Activated CD8-positive, alpha-beta memory T cell treated with anti-CD3 and anti-CD28 coated beads, Interleukin-2, amount 50 U/mL, for 48 hours (primary cell): ENCODE measurements around the gene APH1A.
A peak's percentile ranks its signal among the peaks of the same experiment; 100 is the strongest.
"Not testable (repeated sequence)": the region's sequence is repeated elsewhere in the genome, so short reads cannot be mapped to it uniquely, and the experiment has no call there.

Source experiments
- DNase-seq: peaks from one replicate; pipeline ENCODE4 v3.0.0-alpha.2; 2020

The APH1A gene

DNA sequence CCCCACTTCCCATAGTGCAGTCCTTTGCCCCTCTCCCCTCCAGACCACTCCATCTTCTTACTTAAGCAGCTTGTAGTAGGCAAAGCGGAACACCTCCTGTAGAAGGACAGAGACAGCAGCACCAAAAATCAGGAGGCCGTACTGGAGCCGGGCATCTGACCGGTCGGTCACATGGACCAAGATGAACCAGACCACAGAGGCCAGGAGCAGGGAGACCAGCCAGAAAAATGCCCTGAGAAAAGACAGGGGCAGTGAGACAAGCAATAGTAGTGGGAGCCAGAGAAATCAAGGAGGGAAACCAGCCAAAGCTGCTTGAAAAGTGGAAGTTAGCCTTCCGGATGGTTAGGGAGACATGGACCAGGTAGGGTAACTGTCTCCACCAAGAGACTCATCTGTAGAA lies 920 bp downstream of the APH1A start:
- DNase-seq, result no peak

DNA sequence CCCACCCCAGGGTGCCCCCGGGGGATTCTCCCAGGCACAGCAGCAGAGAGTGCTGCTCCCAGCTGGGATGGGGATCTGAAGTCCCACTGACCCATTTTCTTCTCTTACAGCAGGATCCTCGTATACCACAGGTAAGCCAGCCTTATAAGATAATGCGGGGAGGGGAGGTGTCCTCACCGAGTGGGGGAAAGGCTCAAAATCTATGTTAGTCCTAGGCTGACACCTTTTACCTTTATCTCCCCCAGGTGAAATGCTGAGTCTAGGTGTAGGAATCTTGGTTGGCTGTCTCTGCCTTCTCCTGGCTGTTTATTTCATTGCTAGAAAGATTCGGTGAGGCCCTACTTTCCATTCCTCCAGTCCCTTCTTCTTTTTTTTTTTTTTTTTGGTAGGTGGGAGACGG lies 5.3 kb downstream of the APH1A start:
- DNase-seq, result no peak

DNA sequence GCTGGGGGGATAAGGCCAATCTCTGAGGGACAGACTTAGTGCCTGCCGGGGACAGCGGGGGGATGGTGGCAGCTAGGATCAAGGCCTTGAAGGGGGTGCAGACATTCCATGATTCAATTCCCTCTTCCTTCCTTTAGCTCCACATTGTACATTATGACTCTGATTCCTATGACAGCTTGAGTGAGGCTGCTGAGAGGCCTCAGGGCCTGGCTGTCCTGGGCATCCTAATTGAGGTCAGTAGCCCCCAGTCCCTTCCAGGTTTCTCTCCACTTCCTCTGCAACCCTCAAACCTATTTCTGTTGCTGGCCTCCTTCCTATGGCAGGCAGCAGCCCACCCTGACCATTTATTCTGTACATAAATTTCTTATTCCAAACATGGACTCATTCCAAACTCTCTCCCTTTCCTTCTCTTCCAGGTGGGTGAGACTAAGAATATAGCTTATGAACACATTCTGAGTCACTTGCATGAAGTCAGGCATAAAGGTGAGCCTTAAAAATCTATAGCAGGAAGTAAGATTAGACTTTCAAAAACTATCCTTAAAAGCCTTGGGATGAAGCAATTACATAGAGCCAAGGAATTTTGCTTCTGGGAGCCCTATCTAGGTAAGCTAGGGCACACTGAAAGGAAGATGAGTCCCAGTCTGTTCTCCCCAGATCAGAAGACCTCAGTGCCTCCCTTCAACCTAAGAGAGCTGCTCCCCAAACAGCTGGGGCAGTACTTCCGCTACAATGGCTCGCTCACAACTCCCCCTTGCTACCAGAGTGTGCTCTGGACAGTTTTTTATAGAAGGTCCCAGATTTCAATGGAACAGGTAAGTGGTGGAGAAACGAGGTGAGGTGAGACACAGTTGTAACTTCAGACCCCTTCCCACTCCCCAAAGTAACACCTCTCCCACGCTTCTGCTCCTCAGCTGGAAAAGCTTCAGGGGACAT lies 6.2 kb downstream of the APH1A start:
- no peak for DNase-seq

DNA sequence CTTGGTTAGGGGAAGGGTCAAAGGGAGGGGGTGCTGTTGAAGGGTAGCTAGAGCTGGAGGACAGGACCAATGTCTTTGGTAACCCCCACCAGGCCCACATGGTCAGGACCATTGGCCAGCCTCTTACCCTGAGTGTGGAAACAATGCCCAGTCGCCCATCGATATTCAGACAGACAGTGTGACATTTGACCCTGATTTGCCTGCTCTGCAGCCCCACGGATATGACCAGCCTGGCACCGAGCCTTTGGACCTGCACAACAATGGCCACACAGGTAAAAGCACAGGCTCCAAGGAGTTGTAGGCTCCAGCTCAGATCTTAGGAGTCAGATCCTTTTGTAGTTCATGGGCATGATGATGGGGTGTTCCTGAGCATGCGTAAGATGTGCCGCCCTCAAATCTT lies 7.4 kb downstream of the APH1A start:
- no peak for DNase-seq

DNA sequence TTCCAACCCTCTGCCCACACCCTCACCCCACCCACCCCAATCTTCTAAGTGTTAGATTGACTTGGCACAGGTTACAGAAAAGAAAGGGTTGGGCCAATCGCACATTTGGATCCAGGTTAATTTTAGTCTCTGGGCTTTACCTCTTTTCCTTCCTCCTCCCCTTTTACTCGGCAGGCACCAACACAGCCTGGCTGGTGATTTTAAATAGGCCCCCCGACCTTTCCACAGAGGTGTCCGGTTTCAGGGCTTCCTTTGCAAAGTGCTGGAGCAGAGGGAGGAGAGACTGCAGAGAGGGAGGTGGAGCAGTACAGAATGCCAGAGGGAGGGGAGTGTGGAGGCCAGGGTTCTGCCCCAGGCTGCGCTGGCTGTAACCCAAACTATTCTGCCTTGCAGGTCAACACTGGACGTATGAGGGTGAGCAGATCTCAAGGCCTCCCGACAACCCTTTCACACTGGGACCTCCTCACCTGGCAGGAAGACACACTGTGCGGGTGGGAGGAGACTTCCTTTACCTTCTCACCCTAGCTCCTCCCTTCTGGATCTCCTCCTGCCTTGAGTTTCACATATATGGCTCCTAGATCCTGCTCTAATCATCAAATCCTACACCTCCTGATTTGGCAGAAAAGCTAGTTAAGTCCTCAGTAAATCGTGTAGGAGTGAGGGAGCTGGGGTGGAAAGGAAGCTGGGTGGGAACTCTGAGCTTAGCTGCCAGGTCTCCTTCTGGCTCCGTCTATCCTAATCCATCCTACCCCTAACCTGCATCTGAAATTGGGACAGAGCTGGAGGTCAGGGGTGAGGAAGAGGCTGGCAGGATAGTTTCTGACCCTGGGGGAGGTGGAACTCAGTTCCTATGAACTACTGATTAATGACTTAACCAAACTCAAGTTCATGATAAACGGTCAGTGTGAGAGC lies 8.8 kb downstream of the APH1A start:
- no peak for DNase-seq

DNA sequence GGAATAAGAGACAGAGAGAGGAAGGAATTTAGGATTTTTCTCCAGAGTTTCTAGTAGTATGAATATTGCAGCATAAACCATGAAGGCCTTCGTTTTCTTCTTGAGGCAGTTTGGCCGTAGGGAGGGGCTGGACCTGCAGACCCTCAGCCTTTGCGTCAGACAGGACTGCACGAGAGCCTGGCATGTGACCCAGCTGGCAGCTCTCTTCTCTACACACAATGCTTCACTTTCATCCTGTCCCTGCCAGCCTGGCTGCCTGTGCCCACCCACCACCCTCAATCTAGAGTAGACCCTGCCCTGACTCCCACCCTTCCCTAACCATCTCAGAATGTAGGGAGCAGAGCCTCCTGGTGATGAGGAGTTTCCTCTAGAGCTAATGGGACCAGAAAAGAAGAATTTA lies 9.6 kb downstream of the APH1A start:
- DNase-seq, result no peak

DNA sequence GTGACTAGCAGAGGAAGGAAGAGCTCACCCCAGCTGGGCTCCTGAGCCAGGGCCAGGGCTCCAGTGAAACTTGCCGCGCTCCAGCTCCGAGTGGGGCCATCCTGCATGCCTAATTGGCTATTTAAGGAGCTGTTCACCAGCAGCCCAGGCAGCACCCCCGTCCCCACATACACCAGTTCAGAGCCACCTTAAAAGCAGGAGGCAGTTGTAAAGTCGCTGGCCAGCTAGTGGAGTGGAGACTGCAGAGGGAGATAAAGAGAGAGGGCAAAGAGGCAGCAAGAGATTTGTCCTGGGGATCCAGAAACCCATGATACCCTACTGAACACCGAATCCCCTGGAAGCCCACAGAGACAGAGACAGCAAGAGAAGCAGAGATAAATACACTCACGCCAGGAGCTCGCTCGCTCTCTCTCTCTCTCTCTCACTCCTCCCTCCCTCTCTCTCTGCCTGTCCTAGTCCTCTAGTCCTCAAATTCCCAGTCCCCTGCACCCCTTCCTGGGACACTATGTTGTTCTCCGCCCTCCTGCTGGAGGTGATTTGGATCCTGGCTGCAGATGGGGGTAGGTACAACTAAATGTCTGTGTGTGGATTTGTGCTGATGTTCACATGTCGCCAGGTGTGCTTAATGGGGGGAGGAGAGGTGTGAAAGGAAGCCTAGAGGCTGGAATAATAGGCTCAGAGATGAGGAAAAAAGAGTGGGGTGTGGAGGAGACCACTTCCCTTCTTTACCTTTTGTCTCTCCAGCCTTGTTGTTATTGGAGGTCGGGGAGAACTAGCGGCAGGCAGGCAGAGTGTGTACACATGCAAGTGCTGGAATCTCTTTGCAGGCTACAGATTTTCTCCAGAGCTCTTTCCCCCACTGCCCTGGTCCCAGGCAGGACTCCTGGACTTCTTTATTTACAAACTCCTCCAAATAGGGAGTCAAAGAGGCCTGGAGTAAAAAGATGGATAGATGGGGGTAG lies 10.9 kb downstream of the APH1A start, which contains the start of gene CA14:
Gene CA14 (plus strand): TSS at position 151 of the 962 bp plus-strand sequence. CDS start 355 bp downstream, at position 506.
- DNase-seq, result no peak

DNA sequence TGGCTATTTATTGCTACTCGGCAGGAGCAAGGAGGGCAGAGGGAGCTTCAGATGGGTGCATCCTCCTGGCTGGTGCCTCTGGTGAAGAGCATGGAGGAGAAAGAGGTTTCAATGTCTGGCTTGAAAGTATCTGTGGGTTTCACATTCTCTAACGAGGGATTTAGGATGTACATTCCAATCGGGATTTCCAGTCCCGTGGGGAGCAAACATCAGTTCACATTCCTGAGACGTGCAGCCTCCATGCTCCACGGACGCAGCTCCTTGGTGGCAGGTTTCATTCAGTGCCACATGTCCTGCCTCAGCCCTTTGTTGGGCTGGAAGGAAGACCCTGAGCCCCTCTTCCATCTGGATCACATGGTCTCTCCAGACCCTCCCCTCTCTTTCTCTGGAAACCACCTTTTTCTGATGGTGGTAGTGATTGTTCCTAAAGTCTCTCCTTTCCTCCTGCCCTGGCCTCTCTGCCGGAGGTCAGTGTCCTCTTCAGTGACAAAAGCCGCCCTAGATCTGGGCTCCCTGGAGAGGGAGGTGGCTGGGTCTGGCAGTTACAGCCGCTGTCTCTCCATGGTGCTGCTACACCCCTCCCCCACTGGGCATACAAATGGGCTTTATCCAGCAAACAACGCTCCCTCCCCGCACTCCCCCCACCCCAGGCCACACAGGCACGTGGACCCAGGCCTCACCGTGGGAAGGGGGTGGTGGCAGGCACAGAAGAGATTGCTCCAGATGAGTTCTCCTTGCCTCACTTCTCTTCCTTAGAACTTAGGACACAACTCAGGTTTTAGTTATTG lies 12.1 kb downstream of the APH1A start:
- DNase-seq, result no peak

DNA sequence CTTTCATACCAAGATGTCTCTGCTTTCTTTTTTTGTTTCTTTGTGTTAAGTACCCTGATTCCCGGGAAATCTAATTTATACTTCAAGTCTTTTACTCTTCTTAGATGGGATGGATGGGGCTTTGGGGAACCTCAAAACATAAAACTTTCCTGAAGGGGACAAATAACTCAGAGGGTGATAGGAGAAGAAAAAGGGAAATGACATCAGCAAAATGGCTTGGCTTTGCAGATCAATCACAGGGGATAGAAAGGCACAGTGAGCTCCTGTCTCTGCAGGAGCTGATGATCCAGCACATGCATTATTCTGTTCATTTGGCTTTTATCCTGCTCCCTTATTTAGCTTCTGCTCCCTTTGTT lies 12.6 kb downstream of the APH1A start:
- DNase-seq, result no peak

DNA sequence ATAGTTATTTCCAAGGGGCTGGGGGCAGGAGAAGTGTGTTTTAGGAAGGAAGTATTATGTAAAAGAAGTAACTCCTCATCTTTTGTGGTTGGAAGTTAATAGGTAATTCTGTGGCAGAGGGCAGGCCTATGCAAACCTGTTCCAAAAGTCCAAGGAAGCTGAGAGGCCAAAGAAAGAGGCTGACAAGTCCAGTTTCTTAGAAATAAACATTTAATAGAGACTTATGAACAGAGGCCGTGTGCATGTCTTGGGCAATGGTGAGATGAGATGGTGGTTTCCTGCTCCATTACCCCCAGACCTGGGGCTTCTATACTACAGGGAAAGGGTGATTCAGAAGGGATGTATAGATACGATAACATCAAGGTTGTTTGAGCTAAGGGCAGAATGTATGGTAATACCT lies 18.9 kb downstream of the APH1A start:
- no peak for DNase-seq

DNA sequence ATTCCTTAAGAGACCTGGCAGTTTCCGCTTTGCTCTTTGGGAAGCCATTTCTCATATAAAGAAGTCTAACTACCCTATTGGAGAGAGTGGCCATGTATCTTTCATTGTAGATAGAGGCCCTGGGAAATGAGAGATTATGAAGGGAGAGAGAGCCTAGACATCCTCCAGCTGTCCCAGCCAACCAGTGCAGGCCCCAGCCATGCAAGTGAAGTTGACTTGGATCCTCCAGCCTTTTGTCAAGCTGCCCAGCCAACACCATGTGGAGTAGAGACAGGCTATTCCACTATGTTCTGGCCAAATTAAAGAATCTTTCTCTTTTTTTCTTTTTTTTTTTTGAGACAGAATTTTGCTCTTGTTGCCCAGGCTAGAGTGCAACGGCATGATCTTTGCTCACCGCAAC lies 25.8 kb downstream of the APH1A start:
- DNase-seq, result no peak

DNA sequence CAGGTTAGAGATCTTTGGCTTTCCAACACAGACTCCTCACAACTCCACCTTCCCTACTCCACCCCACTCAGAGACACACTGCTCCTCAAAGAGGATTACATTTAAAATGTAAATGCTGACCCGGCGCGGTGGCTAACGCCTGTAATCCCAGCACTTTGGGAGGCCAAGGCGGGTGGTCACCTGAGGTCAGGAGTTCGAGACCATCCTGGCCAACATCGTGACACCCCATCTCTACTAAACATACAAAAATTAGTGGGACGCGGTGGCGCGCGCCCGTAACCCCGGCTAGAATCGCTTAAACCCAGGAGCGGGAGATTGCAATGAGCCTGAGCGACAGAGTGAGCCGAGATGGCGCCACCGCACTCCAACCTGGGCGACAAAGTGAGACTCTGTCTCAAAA lies 31.1 kb downstream of the APH1A start:
- DNase-seq, result no peak

DNA sequence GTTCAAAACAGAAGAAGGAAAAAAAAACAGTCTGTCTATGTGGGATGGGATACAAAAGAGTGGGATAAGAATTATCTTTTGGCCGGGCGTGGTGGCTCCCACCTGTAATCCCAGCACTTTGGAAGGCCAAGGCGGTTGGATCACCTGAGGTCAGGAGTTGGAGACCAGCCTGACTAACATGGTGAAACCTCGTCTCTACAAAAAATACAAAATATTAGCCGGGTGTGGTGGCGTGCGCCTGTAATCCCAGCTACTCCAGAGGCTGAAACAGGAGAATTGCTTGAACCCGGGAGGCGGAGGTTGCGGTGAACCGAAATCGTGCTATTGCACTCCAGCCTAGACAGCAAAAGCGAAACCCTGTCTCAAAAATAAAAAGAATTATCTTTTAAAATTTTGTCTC lies 31.6 kb downstream of the APH1A start:
- DNase-seq, result not testable (repeated sequence)

DNA sequence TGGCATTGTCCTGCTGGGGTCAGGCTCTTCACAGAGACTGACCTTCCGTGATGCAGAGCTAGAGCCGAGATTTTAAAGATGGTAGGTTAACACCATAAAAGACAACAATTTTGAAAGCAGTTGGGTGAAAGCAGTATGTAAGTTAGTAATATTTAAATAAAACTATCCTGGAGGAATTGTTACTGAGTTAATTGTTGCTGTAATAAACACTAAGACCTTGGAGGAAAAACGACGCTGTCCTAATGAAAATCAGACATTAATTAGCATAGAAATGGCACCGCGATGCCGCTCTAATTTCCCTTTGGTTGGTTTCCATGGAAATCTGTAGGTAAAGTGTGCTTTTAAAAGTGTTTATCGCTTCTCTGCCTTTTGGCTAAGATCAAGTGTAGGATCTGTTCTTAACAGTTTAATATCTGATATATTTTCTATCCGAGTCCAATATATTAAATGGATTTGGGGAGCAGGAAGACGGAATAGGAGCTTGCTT lies 32.2 kb downstream of the APH1A start:
- no peak for DNase-seq

DNA sequence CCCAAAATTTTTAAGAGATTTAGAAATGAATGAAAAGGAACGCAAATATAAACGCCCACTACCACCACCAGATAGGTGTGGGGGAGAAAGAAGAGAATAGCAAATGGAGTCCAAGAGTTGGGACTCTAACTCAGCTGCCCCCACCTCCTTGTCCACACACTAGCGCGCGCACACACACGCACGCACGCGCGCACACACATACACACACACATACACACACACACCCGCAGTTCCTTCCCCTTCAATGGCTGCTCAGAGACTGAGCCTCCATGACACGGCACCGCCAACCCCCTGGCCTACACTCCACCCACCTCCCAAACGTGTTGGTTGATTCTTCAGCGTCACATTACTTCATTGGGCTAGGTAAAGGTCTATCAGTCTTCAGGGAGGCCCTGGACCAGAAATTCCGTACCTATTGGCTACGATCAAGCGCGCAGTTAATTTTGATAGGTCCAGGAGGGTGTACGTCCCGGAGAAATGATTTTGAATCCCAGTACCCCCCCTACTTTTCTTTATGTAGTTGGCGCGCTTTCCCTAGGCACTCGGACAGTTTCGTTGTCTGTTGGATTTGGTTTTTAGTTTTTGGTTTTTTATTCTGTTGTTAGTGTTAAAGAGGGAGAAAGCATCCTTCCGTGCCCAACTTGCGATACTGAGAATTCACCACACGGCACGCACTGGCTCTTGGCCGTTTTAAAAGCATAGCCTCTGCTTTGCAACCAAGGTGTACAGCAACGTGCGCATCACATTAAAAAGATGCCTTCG lies 32.8 kb downstream of the APH1A start, which contains the start of gene ANP32E:
Gene ANP32E (minus strand): TSS at position 261 of the 762 bp plus-strand sequence. CDS start 326 bp downstream, outside the sequence.
- peak; percentile 90 for DNase-seq

DNA sequence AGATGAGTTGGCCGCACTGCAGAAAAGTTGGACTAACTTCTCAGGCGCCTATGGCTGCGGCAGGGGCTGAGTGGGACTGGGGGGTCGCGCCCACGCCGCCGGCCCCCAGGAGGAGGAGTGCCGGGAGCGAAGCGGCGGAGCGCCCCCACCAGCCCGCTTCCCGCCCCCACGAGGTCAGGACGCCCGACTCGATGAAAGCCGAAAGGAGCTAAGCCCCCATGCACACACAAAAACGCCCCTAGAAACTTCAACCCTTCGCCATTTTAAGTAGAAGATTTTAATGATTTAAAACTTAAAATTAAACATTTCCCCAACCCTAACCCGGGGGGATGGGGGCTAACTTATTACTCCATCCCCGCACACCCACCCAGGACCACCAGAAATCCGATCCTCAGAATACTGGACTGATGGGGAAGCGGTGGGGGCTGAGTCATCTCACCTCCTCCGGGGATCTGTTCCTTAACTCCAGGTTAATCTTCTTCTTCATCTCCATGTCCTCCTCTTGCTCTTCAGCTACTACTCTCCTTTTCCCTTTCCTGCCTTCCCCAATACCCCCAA lies 33.4 kb downstream of the APH1A start:
- DNase-seq, result peak; percentile 76

DNA sequence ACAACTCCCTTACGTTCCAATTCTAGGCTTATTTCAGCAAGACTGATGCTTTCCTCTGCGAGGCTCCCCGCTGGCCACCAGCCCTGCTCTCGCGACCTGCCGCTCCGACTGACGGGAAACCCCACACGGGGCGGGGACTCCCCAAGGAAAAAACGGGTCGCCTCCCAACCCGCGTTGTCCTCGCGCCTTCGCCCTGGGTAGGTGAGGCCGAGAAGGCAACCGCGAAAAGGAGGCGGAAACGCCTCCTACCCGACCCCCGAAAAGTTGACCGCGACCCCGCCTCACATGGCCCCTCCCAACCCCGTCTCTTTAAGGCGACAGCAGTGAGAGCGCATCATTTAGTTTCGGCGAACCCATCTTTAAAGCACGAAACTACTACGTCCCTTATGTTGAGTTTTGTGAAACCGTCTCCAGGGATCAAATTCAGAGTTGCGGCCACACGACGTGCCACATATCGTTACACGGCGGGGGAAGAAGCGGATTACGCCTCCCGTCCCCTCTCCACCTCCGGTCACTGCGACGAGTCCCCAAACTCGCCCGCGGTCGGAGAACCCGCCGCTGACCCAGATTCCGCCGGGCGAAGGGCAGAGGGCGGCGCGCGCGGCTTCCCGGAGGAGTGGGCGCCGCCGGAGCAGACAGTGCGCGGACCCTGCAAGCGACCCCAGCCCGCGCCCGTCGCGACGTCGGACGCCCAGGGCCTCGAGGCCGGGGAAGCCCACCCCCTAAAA lies 34.1 kb downstream of the APH1A start:
- peak; percentile 94 for DNase-seq

DNA sequence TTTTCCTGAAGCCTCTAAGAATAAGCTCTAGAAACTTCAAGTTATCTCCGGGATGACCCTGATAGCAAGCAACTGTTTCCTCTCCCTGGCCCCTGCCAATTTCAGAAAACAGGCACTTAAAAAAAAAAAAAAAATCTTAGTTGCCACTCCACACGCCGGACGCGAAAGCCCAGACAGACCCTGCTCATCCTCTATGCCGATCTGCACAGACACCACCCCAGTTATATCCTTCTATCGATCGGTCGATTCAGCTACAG lies 34.6 kb downstream of the APH1A start:
- DNase-seq, result no peak

DNA sequence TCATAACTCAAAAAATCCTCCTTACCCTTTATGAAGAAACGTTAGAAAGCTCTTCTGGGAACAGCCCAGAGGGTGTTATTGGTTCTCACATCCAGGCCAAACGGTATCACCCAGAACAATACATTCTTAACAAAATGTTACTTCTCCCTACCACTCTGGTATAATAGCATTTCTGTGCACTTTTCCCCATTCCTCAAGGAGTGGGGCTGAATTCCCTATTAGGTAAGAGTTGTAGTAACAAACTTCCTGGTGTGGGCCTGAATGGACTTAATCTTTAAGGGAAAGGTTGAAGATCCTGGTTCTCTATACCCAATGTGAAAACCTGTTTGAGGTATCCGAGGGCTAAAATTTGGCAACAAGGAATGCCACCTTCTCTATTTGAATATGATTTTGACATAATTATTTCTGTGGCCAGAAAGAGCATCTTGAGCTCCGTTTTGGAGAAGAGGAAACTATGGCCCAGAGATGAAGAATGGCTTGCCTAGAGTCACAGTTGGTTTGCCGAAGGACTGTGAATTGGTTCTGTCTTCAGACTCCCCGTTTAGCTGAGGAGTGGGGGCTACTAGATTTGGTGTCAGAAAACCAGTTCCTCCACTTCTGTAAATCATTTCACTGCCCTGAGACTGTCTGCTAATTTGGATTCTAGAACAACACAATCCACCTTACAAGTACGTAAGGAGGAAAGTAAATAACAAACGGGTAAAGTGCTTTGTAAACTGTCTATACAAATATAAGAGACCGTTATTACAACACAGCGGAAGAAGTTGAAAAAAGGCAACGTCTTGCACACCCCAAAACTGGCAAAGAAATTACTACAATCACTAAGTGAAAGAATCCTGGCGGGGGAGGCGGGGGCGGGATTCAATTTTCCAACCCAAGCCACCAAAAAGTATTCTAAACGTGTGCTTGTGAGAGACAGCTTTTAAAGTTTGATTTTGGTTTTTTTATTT lies 35.2 kb downstream of the APH1A start:
- no peak for DNase-seq
